T-helper 1 cell (primary cell): ENCODE results near the gene CD55.

Experiments used
- DNase-seq, 5 donors: peaks; one replicate each; pipeline ENCODE4 v3.0.0-alpha.2; 2012 to 2020

Gene CD55

GRCh38 chr1:207364614-207365013 lies 43.1 kb downstream of the CD55 start:
- peak in 1 of 5 donors; percentile 32 for DNase-seq

- DNase-seq = no peak
These were observed 43.6 kb downstream of the CD55 start for GRCh38 chr1:207365063-207365462.

- DNase-seq = no peak
These were observed 44.5 kb downstream of the CD55 start for GRCh38 chr1:207366022-207366421.

GRCh38 chr1:207388721-207389120 lies 67.2 kb downstream of the CD55 start:
- no peak for DNase-seq

GRCh38 chr1:207389728-207390464 lies 68.4 kb downstream of the CD55 start:
- DNase-seq = peak in 1 of 5 donors; percentile 8

- no peak for DNase-seq
These were observed 72.1 kb downstream of the CD55 start for GRCh38 chr1:207393610-207394009.

GRCh38 chr1:207396168-207396746 lies 74.8 kb downstream of the CD55 start:
- DNase-seq = no peak

GRCh38 chr1:207397525-207397926 lies 76.0 kb downstream of the CD55 start:
- DNase-seq = no peak

GRCh38 chr1:207398986-207399385 lies 77.5 kb downstream of the CD55 start:
- DNase-seq = no peak

GRCh38 chr1:207401578-207401977 lies 80.1 kb downstream of the CD55 start:
- DNase-seq = no peak

- DNase-seq = no peak
These were observed 81.3 kb downstream of the CD55 start for GRCh38 chr1:207402744-207403143.

- DNase-seq = peak in 1 of 5 donors; percentile 66
These were observed 83.5 kb downstream of the CD55 start for GRCh38 chr1:207404849-207405525.

GRCh38 chr1:207405814-207406213 lies 84.3 kb downstream of the CD55 start:
- DNase-seq = no peak

- peak in 1 of 5 donors; percentile 26 for DNase-seq
These were observed 86.3 kb downstream of the CD55 start for GRCh38 chr1:207407655-207408260.
